HG02571 (cell line): Measurements from ENCODE around the gene CLCF1.
A peak's percentile ranks its signal among the peaks of the same experiment; 100 is the strongest.
"Not testable (repeated sequence)": the region's sequence is repeated elsewhere in the genome, so short reads cannot be mapped to it uniquely, and the experiment has no call there.

Source experiments
- ATAC-seq: cut with Tn5 transposase; IDR thresholded peaks from one replicate; pipeline ENCODE4 v1.9.1; 2021; ENCODE audit warnings: mild to moderate bottlenecking, moderate library complexity; ENCODE audit not compliant: unreplicated experiment

Gene CLCF1

DNA sequence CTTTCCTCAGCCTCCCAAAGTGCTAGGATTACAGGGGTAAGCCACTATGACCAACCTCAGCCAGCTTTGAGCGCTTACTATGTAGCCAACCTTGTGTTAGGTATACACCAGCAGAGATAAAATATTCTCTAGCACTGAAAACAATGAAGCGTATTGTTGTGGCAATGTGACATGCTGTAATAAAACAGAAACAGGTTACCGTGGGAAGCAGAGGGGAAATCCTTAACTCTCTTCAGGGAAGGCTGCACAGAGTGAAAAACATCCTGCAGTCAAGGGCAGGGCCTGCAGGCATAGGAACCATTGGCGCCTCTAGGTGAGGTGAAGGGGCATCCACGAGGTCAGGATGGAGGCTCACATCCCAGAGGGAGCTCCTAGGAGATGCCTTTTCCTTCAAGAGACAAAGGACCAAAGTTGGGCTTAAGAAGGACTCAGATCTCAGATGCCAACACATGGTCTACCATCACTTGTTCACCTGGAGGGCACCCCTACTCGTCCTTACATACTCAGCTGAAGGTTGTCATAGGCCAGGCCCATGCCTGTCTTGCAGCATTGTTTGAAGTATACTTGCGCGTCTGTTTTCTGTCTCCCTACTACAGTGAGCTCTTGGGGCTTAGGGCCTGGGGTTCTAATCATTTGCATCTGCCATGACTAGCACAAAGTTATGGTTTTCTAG is 28.0 kb downstream of the CLCF1 start:
- ATAC-seq, result no peak

DNA sequence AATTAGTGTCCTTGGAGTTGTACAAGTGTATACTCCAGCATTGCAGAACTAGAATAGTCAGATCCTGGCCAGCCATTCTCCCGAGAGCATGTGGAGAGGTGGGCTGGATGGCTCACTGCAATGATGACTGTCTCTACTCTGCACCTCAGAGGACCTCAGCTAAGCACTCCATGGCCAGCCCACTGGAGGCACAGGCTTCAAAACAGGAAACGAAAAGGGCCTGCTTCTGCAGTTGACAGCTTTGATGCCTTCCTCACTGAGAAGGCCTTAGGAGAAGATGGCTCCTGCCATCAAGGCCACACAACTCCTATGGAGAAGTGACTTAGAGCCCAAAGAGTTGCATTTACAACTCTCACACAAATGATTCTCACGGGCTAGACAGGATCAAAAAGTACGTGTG is 29.1 kb downstream of the CLCF1 start:
- no peak for ATAC-seq

DNA sequence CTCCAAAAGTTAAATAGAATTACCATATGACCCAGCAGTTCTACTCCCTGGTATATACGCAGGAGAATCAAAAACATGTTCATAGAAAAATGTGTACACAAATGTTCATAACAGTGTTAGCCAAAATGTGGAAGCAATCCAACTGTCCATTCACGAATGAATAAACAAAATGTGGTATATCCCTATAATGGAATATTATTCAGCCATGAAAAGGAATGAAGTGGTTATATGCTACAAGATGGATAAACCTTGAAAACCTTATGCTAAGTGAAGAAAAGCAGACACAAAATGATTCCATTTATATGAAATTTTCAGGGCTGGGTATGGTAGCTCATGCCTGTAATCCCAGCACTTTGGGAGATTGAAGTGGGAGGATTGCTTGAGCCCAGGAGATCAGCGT is 36.1 kb downstream of the CLCF1 start:
- no peak for ATAC-seq

DNA sequence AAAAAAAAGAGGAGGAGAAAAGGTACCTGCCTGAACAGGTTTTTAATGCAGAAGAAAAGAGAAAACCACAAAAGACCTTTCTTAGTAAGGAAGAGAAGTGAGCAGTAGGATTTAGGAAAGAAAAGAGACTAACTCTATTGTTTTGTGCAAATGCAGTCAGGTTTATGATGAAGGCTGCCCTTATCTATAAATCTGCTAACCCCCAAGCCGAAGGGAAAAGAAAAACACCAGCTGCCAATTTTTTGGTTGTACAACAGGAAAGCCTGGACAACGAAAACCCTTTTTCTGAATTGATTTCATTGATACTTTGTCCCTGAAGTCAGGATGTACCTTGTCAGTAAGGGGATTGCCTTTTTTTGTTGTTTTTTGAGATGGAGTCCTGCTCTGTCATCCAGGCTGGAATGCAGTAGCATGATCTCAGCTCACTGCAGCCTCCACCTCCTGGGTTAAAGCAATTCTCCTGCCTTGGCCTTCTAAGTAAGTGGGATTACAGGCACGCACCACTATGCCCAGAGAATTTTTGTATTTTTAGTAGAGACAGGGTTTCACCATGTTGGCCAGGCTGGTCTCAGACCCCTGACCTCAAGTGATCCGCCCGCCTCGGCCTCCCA is 41.2 kb downstream of the CLCF1 start:
- no peak for ATAC-seq

DNA sequence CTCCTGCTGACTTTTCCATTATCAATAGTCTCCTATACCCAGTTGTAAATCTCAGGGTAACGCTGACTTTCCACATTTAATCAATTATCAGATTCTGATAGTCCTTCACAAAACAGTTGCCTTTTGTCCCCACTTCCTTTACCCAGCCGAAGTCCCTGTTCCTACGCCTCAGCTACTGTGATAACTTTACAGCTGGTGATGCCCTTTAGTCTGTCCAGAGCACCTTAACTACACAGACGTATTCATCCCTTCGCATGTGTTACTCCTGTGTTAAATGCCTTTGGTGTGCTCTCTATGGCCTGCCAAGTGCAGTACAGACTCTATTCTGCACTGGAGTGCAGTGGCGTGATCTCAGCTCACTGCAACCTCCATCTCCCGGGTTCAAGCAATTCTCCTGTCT is 49.9 kb downstream of the CLCF1 start:
- no peak for ATAC-seq

DNA sequence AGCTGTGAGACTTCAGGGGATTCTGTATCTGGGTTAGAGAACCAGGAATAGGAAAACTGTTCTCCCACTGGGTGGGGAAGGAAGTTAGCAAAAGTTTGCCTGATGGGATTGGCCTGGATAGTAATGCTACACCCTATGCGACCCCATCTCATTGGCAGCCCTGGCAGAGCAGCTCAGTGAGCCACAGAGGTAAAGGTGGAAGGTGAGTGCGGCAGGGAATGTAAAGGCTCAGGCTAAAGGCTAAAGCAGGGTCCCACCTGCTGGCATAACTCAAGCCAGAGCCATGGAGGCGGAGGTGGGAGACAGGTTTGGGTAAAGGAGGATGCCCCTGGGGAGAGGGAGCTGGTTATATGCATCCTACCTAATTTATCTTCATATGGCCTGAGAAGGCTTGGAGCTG is 51.3 kb downstream of the CLCF1 start:
- ATAC-seq, result no peak

DNA sequence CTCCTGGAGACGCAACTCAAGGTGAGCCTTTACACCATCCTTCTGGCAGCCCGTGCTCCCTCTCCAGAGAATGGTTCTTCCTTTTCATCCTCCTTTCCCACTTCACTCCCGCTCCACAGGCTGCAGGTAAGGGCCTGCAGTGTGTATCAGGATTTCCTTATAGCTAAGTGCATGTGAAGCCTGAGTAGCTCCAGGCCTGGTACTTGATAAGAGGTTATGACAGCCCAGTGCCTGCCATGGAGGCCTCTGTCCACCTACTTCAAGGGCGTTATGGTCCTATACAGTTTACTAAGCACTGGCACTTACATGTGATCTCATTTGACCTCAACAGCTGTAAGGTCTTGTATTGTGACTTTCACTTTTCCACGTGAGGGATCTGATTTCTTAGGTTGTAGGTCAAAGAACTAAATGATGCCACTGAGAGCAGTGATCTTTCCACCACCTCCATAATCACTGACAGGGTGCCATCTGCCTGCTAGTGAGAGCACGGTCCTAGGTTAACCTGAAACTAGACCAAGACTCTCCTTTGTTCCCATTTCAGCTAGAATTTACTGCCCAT is 52.0 kb downstream of the CLCF1 start:
- no peak for ATAC-seq

DNA sequence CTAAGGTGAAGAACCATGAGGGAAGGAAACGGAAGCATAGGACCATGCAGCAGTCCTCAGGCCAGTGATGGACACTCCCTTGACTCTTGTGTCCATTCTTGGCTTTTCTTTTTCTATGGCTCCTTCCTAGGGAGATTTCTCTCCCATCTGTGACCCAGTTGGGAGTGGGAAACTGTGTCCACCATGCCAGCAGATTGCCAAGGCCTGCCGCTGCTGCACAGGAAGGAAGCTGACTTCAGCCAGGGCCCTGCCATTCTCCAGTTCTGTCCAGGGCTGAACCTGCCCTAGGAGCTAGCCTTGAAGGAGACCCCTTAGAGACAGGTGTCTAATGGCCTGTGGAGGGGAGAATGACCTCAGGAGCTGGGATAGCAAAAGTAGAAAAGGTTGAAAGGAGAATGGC is 52.7 kb downstream of the CLCF1 start:
- no peak for ATAC-seq

DNA sequence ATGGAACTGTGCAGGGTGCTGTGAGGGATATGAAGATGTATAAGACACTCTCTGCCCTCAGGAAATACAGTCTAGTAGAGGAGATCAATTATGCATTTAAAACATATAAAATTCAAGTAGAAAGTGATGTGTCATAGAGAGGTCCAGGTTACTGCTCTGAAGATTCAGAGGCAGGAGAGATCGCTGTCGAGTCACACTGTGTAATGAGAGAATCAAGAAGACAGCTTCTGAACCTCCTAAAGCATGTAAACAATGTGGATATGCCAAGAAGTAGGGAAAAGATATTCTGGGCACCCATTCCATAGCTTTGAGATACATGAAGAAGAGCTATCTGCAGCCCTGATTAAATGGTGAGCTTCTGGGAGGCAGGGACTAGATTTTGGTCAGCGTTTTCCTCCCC is 53.4 kb downstream of the CLCF1 start:
- ATAC-seq, result no peak

DNA sequence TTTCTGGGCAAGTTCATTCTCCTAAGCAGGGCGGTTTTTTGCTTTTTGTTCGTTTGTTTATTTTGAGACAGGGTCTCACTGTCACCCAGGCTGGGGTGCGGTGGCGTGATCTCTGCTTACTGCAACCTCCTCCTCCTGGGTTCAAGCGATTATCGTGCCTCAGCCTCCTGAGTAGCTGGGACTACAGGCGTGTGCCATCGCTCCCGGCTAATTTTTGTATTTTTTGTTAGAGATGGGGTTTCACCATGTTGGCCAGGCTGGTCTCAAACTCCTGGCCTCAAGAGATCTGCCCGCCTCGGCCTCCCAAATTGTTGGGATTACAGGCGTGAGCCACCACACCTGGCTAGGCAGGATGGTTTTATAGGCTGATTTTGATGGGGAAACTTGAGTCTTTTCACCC is 54.5 kb downstream of the CLCF1 start:
- ATAC-seq, result not testable (repeated sequence)

DNA sequence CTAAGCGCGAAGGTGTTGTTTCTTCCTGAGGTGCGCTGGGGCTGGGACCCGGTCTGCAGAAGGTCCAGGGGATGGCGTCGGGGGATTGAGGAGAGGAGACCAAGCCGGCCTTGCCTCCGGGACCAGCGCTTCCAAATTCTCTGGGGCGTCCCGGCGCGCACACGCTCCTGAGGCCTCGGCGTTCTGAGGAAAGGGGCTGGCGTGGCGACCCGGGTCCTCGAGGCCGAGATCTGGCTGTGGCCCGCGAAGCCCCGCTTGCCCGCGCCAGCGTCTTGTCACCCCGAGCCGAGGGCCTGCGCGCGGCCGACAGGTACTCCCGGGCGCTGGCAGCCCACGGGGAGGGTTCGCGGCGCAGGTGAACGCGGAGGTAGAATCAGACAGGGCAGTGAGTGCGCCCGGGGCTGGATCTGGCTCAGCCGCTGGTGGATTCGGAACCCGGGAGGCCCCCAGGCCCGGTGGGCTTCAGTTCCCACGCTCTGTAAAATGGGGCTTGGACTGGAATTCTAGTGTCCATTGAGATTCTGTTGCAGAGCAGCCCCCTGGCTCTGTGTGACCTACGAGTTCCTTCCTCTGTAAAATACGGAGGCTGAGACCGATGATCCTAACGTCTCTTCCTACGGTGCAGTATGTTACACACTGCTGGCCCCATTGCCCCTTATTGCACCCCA is 55.4 kb downstream of the CLCF1 start:
- ATAC-seq, result peak; percentile 3

DNA sequence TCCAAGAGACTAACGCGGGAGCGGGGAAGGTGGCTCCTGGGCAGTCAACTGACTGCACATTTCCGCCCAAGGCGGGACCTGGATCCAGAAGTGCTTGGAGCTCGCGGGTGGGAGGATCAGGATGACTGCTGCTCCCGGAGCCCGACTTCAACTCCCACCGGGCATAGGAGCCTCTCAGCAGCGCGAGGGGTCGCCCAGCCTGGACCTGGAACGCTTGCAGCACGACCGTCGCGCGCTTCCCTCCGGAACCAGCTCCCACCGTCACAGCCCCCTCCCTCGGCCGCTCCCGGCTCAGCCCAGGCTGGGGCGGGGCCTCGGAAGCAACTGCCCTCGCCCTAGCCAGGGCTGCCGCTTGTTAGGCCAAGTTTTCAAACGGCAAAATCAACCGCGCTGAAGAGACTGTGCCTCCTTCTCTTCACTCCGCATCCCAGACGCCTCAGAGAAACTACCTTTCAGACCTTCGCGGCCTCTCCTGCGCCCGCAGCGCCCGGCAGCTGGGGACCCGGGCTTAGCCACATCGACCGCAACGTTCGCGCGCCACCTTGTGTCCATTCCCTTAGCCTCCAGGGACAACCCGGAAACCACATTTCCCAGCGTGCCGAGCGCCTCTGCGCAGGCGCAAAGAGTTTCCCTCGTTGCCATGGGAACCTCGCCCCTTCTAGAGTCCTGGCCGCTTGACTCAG is 56.1 kb downstream of the CLCF1 start:
- ATAC-seq, result peak; percentile 79

DNA sequence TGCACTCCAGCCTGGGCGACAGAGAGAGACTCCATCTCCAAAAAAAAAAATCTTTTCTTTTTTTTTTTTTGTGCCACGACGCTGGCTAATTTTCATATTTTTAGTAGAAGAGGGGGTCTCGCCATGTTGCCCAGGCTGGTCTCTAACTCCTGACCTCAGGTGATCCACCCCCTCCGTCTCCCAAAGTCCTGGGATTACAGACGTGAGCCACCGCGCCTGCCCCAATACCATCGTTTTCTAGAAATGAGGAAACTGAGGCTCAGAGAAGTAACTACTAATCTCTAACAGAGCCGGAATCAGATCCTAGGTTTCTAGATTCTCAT is 56.6 kb downstream of the CLCF1 start:
- no peak for ATAC-seq

DNA sequence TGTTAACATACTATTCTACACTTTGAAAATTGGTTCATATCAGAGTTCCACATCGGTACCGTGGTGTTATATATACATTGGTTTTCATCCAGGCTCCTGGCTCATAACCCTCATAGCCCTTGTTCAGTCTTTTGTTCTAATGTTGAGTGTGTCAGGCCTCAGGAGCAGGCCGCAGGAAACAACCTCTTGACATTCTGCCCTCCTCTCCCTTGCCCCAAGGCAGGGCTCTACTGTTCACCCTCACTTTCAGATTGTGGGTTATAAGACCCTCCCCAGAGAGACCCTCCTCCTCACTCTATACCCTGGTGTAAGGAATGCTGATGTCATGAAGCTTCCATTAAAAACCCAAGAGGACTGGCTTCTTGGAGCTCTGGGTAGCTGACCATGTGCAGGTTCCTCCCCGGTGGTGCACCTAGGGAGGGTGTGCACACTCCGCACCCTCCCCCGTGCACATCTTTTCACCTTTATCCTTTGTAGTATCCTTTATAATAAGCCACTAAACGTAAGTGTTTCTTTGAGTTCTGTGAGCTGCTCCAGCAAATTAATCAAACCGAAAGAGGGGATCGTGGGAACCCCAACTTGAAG is 58.0 kb downstream of the CLCF1 start:
- no peak for ATAC-seq

DNA sequence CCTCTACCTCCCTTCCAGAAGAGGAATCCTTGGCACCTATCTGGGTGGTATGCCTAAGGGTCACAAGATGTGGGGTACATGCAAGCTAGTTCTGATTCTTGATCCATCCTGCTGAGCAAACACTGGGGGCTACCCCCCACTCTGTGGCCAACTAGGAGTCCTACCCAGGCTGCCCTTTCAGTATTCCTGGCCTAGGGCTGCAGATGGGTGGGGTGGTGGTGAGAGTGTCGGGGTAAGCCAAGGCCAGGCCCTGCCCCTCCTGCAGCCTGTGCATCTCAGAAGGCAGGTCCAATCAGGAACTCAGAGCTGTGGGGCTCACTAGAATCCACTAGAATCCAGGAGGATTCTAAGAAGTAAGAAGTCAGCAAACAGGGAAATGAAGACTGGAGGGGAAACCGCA is 59.2 kb downstream of the CLCF1 start:
- ATAC-seq, result no peak
